Aorta (tissue), 5 donors: ENCODE results near the gene HMBS. TPM values are rescaled to one million over a fixed set of nuclear protein-coding genes. Genes with fewer than 3 reads are reported as not detected.

ENCODE experiments used
- ATAC-seq: fragments of 200-7000 bp; cut with Tn5 transposase; one replicate; pipeline ENCODE4 v1.9.1; 2022; ENCODE audit warnings: moderate library complexity; ENCODE audit not compliant: low FRiP score
- DNase-seq, 2 donors: peaks; one replicate each; pipeline ENCODE4 v3.0.0-alpha.2; 2020
- H3K27ac ChIP-seq, 2 donors: one replicate each; pipeline ENCODE4 v1.5.1; 2013; ENCODE audit warnings: low read length in 2 of 2, mild to moderate bottlenecking in 2 of 2, moderate library complexity in 2 of 2, control low read depth in 1 of 2, inconsistent platforms in 1 of 2, low read depth in 1 of 2
- H3K27me3 ChIP-seq, 2 donors: one replicate each; pipeline ENCODE4 v1.6.1; 2013; ENCODE audit warnings: control low read depth in 1 of 2, low read length in 1 of 2, mild to moderate bottlenecking in 1 of 2, moderate library complexity in 1 of 2; ENCODE audit not compliant: insufficient read depth in 2 of 2, control insufficient read depth in 1 of 2
- H3K36me3 ChIP-seq, 2 donors: one replicate each; pipeline ENCODE4 v1.6.1; 2013; ENCODE audit warnings: control low read depth in 1 of 2, low read length in 1 of 2, mild to moderate bottlenecking in 1 of 2; ENCODE audit not compliant: insufficient read depth in 2 of 2, control insufficient read depth in 1 of 2
- H3K4me1 ChIP-seq, 2 donors: one replicate each; pipeline ENCODE4 v1.6.1; 2013; ENCODE audit warnings: low read length in 2 of 2, control low read depth in 1 of 2, mild to moderate bottlenecking in 1 of 2, moderate library complexity in 1 of 2; ENCODE audit not compliant: insufficient read depth in 2 of 2, control insufficient read depth in 1 of 2
- H3K4me3 ChIP-seq, 2 donors: one replicate each; pipeline ENCODE4 v1.5.1; 2013; ENCODE audit warnings: low read length in 2 of 2, control low read depth in 1 of 2, mild to moderate bottlenecking in 1 of 2
- H3K9me3 ChIP-seq: one replicate; pipeline ENCODE4 v1.6.1; 2013; ENCODE audit warnings: mild to moderate bottlenecking, low read length; ENCODE audit not compliant: control insufficient read depth
- WGBS, 2 donors: extraction: QIAGEN DNeasy Blood & Tissue Kit; methylation state at CpG; one replicate each; pipeline ENCODE4 v1.1.7; 2013; 5-methylcytosine and 5-hydroxymethylcytosine counted together
- intact Hi-C, 2 donors: fragments of 100-400 bp; cut with DNase I; formaldehyde crosslinking; loops; one replicate each; pipeline versions ENCODE4 v1.14.2 to v1.15.0; 2022
- polyA plus RNA-seq, 2 donors: library from polyadenylated mRNA; stranded (reverse); fragments of 200-250 nt; gene quantifications; one replicate each; pipeline ENCODE4 v1.2.3, GENCODE V29; 2013
- total RNA-seq, 2 donors: library from RNA; stranded (reverse); fragmentation: NEBNext Ultra II Directional; extraction: Animal tissue kit (Norgen Biotek cat#: 25700); gene quantifications; one replicate each; pipeline ENCODE4 v1.2.1, GENCODE V29; 2021
- donor health status: healthy with polysubstance abuse.
- donor health status: Bipolar disorder and iron deficiency.
- donor health status: DM: no; HTN: no; CAD: no.
- donor health status: DM: no; HTN: no; CAD: no.
- donor health status: DM: yes; HTN: yes; CAD: no.

HMBS gene
- total and polyA plus RNA-seq, 4 donors: 4.4 to 9.2 (median 7.5) TPM

DNA sequence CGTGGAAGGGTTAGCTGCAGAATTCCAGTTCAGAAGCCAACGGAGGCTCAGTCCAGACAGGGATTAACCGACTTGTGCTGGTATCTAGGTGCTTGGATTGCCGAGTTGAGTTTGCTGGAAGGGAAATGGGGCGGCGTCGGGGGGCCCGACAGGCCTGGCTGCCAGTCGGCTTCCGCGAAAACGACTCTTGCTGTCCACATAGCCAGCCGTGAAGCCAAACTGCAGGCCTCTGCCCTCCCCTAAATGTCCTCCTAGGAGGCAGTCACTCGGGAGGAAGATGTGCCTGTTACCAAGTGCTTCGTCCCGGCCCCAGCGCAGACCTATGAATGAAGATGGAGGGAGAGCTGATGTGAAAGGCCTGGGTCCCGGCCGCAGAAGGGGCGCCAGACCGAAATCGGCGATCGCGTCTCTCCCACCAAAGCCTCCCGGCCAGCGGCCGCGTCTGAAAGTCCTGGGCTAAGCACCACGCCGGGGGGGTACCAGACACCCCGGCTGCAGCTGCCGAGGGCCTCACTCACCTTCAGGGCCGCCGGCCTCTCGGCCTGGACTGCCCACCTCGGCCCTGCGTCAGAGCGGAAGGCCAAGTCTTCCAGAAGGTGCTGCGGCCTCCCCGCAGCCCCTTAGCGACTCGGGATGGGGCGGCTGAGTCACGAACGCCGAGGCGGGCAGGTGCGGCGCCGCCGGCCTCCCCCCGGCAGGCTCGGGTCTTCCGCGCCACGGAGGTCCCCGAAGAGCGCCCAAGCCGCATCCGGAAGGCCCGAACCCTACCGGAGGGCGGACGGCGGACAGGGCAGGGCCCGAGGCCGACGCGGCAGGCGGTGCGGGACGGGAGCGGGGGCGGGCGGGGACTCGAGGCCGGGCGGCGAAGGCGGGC lies 9.5 kb downstream of the HMBS start:
- Histone ChIP-seq H3K4me1 (no peaks in the 10 kb centered on the region), H3K9me3 (no peaks in the 10 kb centered on the region), H3K27me3 (no peaks in the 10 kb centered on the region), H3K27ac (peak overlapping the region; percentile 70 to 71), H3K36me3 (peaks cover 0 to 8% of the 10 kb centered on the region in 2 donors), H3K4me3 (peak overlapping the region; percentile 56)
- DNase-seq (peak; percentile 59 to 86), ATAC-seq (peak; percentile 47)
- intact Hi-C loops: loop anchor here in 1 of 2 donors (1.0 to 5.0 kb wide), 2 partner anchors 37 to 103 kb away; partner anchors contain the start of gene HYOU1
- WGBS, 2 donors: 1% methylated on average over 57 to 81 of the region's 81 CpGs

DNA sequence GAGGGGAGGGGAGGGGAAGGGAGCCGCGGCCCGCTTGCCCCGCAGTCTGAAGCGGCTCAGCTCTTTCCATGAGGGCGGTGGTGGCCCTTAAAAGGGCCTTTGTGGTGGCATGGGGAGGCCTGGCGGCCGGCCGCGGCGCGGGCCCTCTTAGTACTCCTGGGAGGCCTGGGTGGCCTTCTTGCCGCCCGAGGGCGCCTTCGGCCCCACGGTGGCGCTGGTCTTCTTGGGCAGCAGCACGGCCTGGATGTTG lies 10.1 kb downstream of the HMBS start:
- no peaks in the 10 kb centered on the region for H3K9me3 ChIP-seq
- intact Hi-C loops: loop anchor here in 1 of 2 donors (1.0 to 5.0 kb wide), 3 partner anchors 37 to 103 kb away; partner anchors contain the start of genes HYOU1 and NLRX1

DNA sequence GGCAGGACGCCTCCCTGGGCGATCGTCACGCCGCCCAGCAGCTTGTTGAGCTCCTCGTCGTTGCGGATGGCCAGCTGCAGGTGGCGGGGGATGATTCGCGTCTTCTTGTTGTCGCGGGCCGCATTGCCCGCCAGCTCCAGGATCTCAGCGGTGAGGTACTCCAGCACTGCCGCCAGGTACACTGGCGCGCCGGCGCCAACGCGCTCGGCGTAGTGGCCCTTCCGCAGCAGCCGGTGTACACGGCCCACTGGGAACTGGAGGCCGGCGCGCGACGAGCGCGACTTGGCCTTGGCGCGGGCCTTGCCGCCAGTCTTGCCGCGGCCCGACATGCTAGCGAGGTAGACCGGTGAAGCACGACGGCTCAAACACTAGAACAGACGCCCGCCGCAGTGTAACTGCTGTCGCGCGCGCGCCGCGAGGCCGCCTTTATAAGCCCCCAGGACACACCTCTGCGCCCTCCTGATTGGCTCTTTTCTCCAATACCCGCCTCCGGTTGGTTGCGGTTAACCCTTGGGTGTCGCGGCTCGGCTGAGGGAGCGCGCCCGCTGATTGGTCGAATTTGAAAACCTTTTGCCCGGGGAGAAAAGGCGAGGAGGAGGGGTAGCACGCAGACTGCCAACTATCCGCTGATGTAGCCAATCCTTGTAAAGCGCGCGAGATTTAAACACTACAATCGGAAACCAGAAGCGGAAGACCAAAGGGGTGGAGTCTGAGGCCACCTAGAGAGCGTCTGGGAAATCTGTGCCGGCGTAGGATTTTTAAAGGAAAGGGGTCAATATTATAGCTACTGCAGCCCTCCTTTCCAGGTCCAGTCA lies 10.6 kb downstream of the HMBS start:
- DNase-seq (peak; percentile 98 to 99), ATAC-seq (peak; percentile 98)
- Histone ChIP-seq H3K4me3 (peak overlapping the region; percentile 27 to 56), H3K4me1 (no peaks in the 10 kb centered on the region), H3K36me3 (peaks cover 0 to 8% of the 10 kb centered on the region in 2 donors), H3K27me3 (no peaks in the 10 kb centered on the region), H3K27ac (peak overlapping the region in 1 of 2 donors; percentile 78), H3K9me3 (no peaks in the 10 kb centered on the region)
- intact Hi-C loops: loop anchor here in 1 of 2 donors (5.0 kb wide), 1 partner anchor 72 kb away; the partner anchor contains the start of gene NLRX1
- WGBS, 2 donors: 0 to 1% methylated on average over 72 to 79 of the region's 79 CpGs

More for the DNA sequence above, 10.1 kb downstream of the HMBS start:
- peak overlapping the region; percentile 56 for H3K4me3 ChIP-seq
- peak overlapping the region; percentile 70 to 71 for H3K27ac ChIP-seq
- H3K36me3 ChIP-seq: peaks cover 0 to 8% of the 10 kb centered on the region in 2 donors
- DNase-seq (peak; percentile 91 to 94), ATAC-seq (peak; percentile 91)
- H3K27me3 ChIP-seq: no peaks in the 10 kb centered on the region
- H3K4me1 ChIP-seq: no peaks in the 10 kb centered on the region
- 0 to 1% methylated on average over 10 to 19 of the region's 19 CpGs for WGBS, 2 donors

DNA sequence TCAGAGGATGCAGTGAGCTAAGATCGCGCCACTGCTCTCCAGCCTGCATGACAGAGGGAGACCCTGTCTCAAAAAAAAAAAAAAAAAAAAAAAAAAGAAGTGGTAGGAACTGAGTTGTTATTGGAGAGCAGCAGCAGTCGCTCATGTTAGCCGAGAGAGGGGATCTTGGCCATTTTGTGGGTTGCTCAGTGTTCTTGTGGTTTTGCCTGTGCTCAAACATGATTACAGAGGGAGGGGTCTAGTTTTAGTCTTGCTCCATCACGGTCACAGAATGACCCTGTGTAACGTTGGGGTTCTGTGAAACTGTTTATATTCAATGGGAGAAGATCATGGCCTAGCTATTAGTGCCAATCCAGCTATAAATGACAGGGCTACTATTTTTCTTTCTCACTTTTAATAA lies 15.0 kb downstream of the HMBS start:
- Histone ChIP-seq H3K27me3 (no peaks in the 10 kb centered on the region), H3K36me3 (peaks cover 0 to 7% of the 10 kb centered on the region in 2 donors), H3K27ac (no peak overlapping the region), H3K4me3 (no peak overlapping the region), H3K4me1 (no peaks in the 10 kb centered on the region), H3K9me3 (no peaks in the 10 kb centered on the region)
- intact Hi-C loops: loop anchor here in 1 of 2 donors (5.0 kb wide), 1 partner anchor 68 kb away; the partner anchor contains the start of gene NLRX1
- whole genome bisulfite sequencing, 2 donors: 79 to 80% methylated on average over 6 of the region's 6 CpGs
- ATAC-seq (no peak), DNase-seq (no peak)

DNA sequence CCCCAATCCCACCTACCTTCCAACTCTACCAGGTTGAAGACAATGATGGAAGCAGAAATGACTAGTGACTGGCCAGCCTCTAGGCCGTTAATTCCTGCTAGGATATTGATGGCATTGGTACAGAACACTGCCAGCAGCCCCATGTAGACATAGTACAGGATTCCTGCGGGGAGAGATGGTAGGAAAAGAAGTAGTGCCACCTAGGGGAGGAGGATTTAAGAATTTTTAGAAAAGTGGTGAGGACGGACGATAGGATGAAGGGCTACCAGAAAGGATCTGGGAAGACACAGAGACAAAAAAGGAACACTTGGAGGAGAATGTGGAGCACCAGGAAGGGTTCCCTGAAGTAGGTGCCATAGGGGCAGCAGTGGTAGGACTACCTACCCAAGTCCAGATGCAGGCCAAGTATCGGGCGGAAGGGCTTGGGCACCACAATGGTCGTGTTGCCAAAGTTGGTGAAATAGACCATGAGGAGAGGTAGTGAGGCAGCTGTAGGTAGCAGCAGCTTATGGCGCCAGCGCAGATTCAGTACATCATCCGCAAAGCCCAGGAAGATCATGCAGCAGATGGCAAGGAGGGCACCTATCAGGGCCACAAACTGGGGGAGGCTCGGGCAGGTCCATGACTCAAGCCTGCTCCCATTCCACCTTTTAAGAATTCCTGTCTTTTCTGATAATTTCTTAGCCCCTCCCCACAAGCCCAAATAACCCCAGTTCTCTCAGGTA lies 15.7 kb downstream of the HMBS start:
- DNase-seq (peak in 1 of 2 donors; percentile 30), ATAC-seq (no peak)
- no peak overlapping the region for H3K27ac ChIP-seq
- no peaks in the 10 kb centered on the region for H3K4me1 ChIP-seq
- no peaks in the 10 kb centered on the region for H3K27me3 ChIP-seq
- H3K9me3 ChIP-seq: no peaks in the 10 kb centered on the region
- H3K36me3 ChIP-seq: peaks cover 0 to 7% of the 10 kb centered on the region in 2 donors
- intact Hi-C loops: no loop called here
- WGBS, 2 donors: 43% methylated on average over 11 of the region's 11 CpGs
- H3K4me3 ChIP-seq: peak overlapping the region in 1 of 2 donors; percentile 43

DNA sequence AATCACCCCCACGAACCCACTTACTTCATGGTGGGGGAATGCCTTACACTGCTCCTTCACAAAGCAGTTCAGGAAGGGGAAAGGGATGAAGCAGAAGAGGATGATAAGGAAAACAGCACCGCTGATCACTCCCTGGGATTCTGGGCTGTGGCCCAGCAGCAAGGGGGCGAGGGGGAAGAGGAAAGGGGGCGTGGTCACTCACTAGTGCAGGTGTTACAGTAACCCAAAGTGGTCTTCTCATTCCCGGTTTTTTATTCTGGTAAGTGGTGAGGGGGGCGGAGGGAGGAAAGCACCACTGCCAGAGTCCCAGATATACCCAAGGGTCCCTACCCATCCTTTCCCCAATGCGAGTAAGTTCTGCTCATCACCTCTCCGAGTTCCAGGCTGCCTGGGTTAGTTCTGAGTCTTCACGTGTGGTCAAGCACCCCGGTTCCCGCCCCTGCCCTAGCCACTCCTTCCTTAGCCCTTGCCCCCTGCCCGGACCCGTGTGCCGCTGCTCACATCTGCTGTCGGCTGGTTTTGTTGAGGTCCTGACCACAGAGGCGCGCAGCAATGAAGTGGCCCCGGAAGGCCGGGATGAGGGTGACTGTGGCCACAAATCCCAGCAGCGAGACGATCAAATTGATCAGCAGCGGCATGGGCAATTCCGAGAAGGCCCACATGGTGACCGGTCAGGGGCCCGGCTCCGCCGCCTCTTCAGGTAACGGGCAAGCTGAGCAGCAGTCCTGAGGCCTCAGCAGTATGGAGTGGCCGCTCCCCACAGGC lies 16.5 kb downstream of the HMBS start:
- intact Hi-C loops: no loop called here
- WGBS, 2 donors: 1 to 2% methylated on average over 29 of the region's 29 CpGs

DNA sequence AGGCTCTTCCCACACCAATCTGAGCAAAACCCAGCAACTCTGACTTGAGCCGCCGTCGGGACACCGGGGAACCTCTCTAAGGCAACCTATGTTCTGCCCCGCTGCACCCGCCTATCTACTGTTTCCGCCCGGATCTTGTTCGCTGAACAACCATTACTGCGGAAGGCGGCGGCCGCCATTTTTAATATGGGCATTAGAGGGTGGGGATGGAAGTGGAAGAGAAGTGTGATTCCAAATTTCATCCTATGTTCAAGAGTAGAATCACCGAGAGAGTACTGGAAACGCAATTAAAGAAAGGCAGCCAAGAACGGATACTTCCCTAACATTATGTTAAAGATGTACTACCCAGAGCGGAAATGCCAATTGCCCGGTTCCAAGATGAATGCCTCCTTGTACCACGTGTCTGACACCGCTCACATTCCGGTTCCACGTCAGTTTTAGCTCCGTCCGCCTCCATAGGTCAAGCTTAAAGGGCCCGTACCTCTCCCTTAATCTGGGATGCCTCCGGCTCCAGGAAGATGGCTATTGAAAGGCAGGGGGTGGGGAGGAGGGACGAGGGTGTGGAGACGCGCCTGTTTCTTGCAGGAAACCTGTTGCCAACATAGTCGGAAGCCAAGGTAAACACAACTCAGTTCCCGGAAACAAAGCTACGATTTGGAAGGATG lies 17.2 kb downstream of the HMBS start, which contains the start of gene DPAGT1:
Gene DPAGT1, minus strand, starts transcription at position 95 of the 665 bp plus-strand sequence. CDS start 198 bp downstream, outside the sequence.
- Histone ChIP-seq H3K4me1 (no peaks in the 10 kb centered on the region), H3K9me3 (no peaks in the 10 kb centered on the region), H3K27me3 (no peaks in the 10 kb centered on the region), H3K27ac (peak within 1 kb of the TSS; percentile 29 to 95), H3K36me3 (peaks cover 0 to 7% of the 10 kb centered on the region in 2 donors), H3K4me3 (peak within 1 kb of the TSS; percentile 43 to 70)
- peak; percentile 93 to 94 for DNase-seq
- 0% methylated on average over 32 of the region's 32 CpGs for WGBS, 2 donors
- peak; percentile 97 for ATAC-seq
- intact Hi-C loops: loop anchor here in 1 of 2 donors (1.0 kb wide), 1 partner anchor 215 kb away; the partner anchor contains the start of gene MCAM

More for the DNA sequence above, 16.5 kb downstream of the HMBS start:
- ATAC-seq (peak; percentile 61), DNase-seq (peak; percentile 41 to 60)
- peak overlapping the region in 1 of 2 donors; percentile 58 for H3K27ac ChIP-seq
- H3K4me3 ChIP-seq: peak overlapping the region; percentile 43 to 46
- H3K27me3 ChIP-seq: no peaks in the 10 kb centered on the region
- H3K36me3 ChIP-seq: peaks cover 0 to 7% of the 10 kb centered on the region in 2 donors
- H3K4me1 ChIP-seq: no peaks in the 10 kb centered on the region
- no peaks in the 10 kb centered on the region for H3K9me3 ChIP-seq
